ENCODE data around the gene RRAD. TPM values are rescaled to one million over a fixed set of nuclear protein-coding genes. Genes with fewer than 3 reads are reported as not detected.
A peak's percentile ranks its signal among the peaks of the same experiment; 100 is the strongest.

Gene RRAD
- total RNA-seq, 6 experiments from 2014 or later, result 0.51 to 7.7 (median 3.0) TPM; not detected in 1

- DNase-seq, result no peak
These were observed 12.3 kb downstream of the RRAD start for GRCh38 chr16:66913081-66913480.

GRCh38 chr16:66911801-66912200, 13.5 kb downstream of the RRAD start:
- Histone ChIP-seq H3K27ac (no peak overlapping the region), H3K4me1 (no peaks in the 10 kb centered on the region), H3K9me3 (no peaks in the 10 kb centered on the region), H3K36me3 (no peaks in the 10 kb centered on the region), H3K4me3 (no peak overlapping the region), H3K27me3 (no peaks in the 10 kb centered on the region)
- WGBS (ENCODE audit: insufficient coverage, low coverage, low lambda C conversion rate, missing lambda C conversion rate), result no CpG with 5 or more reads among the region's 8 CpGs
- ATAC-seq, result no peak
- intact Hi-C loops (cut with DNase I), result no loop called here
- no peak for TF ChIP-seq POLR2A (IDR thresholded peaks at IDR 0.05)
- TF ChIP-seq, protein P1, sequence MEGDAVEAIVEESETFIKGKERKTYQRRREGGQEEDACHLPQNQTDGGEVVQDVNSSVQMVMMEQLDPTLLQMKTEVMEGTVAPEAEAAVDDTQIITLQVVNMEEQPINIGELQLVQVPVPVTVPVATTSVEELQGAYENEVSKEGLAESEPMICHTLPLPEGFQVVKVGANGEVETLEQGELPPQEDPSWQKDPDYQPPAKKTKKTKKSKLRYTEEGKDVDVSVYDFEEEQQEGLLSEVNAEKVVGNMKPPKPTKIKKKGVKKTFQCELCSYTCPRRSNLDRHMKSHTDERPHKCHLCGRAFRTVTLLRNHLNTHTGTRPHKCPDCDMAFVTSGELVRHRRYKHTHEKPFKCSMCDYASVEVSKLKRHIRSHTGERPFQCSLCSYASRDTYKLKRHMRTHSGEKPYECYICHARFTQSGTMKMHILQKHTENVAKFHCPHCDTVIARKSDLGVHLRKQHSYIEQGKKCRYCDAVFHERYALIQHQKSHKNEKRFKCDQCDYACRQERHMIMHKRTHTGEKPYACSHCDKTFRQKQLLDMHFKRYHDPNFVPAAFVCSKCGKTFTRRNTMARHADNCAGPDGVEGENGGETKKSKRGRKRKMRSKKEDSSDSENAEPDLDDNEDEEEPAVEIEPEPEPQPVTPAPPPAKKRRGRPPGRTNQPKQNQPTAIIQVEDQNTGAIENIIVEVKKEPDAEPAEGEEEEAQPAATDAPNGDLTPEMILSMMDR (IDR thresholded peaks at IDR 0.05), result no peak
- DNase-seq, result peak in 1 of 3 donors; percentile 32

More at GRCh38 chr16:66913081-66913480, 12.3 kb downstream of the RRAD start:
- TF ChIP-seq, protein P1 (IDR thresholded peaks at IDR 0.05), result no peak
- no peak for TF ChIP-seq POLR2A (IDR thresholded peaks at IDR 0.05)
- no peak for ATAC-seq
- H3K36me3 ChIP-seq, result no peaks in the 10 kb centered on the region
- no peaks in the 10 kb centered on the region for H3K9me3 ChIP-seq
- H3K4me1 ChIP-seq, result no peaks in the 10 kb centered on the region
- no peak overlapping the region for H3K27ac ChIP-seq
- no peak overlapping the region for H3K4me3 ChIP-seq
- intact Hi-C loops (cut with DNase I), result no loop called here
- H3K27me3 ChIP-seq, result no peaks in the 10 kb centered on the region
- WGBS (ENCODE audit: insufficient coverage, low coverage, low lambda C conversion rate, missing lambda C conversion rate), result no CpG with 5 or more reads among the region's 10 CpGs

- no peaks in the 10 kb centered on the region for H3K27me3 ChIP-seq
- ATAC-seq (no peak), DNase-seq (peak in 2 of 3 donors; percentile 13 to 34)
- no peak overlapping the region for H3K27ac ChIP-seq
- H3K4me1 ChIP-seq, result no peaks in the 10 kb centered on the region
- no peaks in the 10 kb centered on the region for H3K36me3 ChIP-seq
- intact Hi-C loops (cut with DNase I), result no loop called here
- no peak overlapping the region for H3K4me3 ChIP-seq
- no CpG with 5 or more reads among the region's 5 CpGs for WGBS (ENCODE audit: insufficient coverage, low coverage, low lambda C conversion rate, missing lambda C conversion rate)
- H3K9me3 ChIP-seq, result no peaks in the 10 kb centered on the region
- TF ChIP-seq, protein P1 (IDR thresholded peaks at IDR 0.05), result no peak
- TF ChIP-seq POLR2A (IDR thresholded peaks at IDR 0.05), result no peak
These were observed 14.2 kb downstream of the RRAD start for GRCh38 chr16:66911112-66911511.

DNA sequence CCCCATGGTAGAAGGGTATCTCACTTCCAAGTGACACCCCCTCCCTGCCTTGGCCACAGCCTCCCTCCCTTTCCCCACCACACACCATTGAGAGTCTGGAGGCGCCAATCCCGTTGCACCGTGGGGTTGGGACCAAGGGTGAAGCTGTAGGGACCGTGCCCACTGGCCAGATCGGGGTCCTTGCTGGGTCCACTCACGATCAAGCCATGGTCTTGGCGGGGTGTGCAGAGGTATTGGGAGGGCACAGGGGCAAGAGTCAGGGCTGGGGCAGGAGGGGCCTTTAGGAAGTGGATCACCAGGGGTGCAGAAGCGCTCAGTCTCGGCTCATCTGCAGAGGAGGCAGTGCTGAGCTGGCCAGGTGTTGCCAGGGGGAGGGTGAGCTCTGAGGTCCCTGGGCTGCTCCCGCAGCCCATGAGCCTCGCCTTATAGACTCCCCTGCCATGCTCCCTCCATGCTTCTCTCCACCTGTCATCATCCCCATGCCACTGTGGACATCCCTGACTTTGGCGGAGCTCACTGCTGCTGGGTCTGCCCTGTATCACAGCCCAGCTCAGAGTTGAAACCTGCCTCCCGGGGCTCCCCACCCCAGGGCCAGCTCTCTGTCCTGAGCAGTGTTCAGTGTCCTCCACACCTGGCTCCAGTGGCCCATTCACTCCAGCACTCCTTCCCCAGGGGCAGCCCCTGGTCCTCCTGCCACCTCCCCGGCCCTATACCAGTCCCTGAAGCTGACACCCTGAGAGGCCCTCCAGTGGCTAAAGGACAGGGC, 15.0 kb downstream of the RRAD start:
- Histone ChIP-seq H3K4me3 (no peak overlapping the region), H3K4me1 (no peaks in the 10 kb centered on the region), H3K27me3 (no peaks in the 10 kb centered on the region), H3K36me3 (no peaks in the 10 kb centered on the region), H3K9me3 (no peaks in the 10 kb centered on the region), H3K27ac (no peak overlapping the region)
- ATAC-seq (no peak), DNase-seq (peak in 2 of 3 donors; percentile 9 to 44)
- intact Hi-C loops (cut with DNase I), result no loop called here
- 58% methylated on average over 3 of the region's 14 CpGs for WGBS (ENCODE audit: insufficient coverage, low coverage, low lambda C conversion rate, missing lambda C conversion rate)
- TF ChIP-seq, protein P1 (IDR thresholded peaks at IDR 0.05), result no peak
- no peak for TF ChIP-seq POLR2A (IDR thresholded peaks at IDR 0.05)
